ENCODE data around the gene VWA2.

GRCh38 chr10:114291076-114291475 lies 52.0 kb downstream of the VWA2 start:
- TF ChIP-seq, protein P1, sequence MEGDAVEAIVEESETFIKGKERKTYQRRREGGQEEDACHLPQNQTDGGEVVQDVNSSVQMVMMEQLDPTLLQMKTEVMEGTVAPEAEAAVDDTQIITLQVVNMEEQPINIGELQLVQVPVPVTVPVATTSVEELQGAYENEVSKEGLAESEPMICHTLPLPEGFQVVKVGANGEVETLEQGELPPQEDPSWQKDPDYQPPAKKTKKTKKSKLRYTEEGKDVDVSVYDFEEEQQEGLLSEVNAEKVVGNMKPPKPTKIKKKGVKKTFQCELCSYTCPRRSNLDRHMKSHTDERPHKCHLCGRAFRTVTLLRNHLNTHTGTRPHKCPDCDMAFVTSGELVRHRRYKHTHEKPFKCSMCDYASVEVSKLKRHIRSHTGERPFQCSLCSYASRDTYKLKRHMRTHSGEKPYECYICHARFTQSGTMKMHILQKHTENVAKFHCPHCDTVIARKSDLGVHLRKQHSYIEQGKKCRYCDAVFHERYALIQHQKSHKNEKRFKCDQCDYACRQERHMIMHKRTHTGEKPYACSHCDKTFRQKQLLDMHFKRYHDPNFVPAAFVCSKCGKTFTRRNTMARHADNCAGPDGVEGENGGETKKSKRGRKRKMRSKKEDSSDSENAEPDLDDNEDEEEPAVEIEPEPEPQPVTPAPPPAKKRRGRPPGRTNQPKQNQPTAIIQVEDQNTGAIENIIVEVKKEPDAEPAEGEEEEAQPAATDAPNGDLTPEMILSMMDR (IDR thresholded peaks at IDR 0.05): no peak
- TF ChIP-seq POLR2A (IDR thresholded peaks at IDR 0.05): no peak

Data from esophagus squamous epithelium (tissue), 4 donors.